Gastroesophageal sphincter (tissue), 4 donors: ENCODE measurements around the gene HSD17B1. TPM values are rescaled to one million over a fixed set of nuclear protein-coding genes. Genes with fewer than 3 reads are reported as not detected.

Experiments
- ATAC-seq: fragments of 150-250 bp; one replicate; pipeline ENCODE4 v1.9.1; 2016; ENCODE audit warnings: mild to moderate bottlenecking, moderate library complexity
- H3K27ac ChIP-seq, 4 donors: fragments of 200-600 bp; sonication (generic) in 3 of 4; 1 replicate in 3 of 4; 2 replicates in 1 of 4; pipeline ENCODE4 v1.5.1; 2016 to 2019
- H3K27me3 ChIP-seq: fragments of 200-600 bp; sonication (generic); one replicate; pipeline ENCODE4 v1.5.1; 2019
- H3K36me3 ChIP-seq, 2 donors: fragments of 200-600 bp; sonication (generic); one replicate each; pipeline ENCODE4 v1.5.1; 2019; ENCODE audit warnings: control low read depth in 1 of 2
- H3K4me1 ChIP-seq, 3 donors: fragments of 200-600 bp; sonication (generic); 1 replicate in 2 of 3; 2 replicates in 1 of 3; pipeline ENCODE4 v1.5.1; 2016 to 2019; ENCODE audit warnings: control low read depth in 2 of 3
- H3K4me3 ChIP-seq, 2 donors: fragments of 200-600 bp; sonication (generic); one replicate each; pipeline ENCODE4 v1.5.1; 2019; ENCODE audit warnings: mild to moderate bottlenecking in 1 of 2, moderate library complexity in 1 of 2
- H3K9me3 ChIP-seq, 3 donors: fragments of 200-600 bp; sonication (generic); one replicate each; pipeline ENCODE4 v1.5.1; 2017 to 2019; ENCODE audit warnings: control low read depth in 2 of 3
- EP300 ChIP-seq: sonication (generic); formaldehyde crosslinking; IDR thresholded peaks from one replicate; pipeline ENCODE4 v1.6.1; 2017; ENCODE audit warnings: antibody characterized with exemption, mild to moderate bottlenecking
- POLR2A ChIP-seq, 2 donors: fragments of 450-650 bp; IDR thresholded peaks; one replicate each; pipeline ENCODE4 v1.6.1; 2017; ENCODE audit warnings: antibody characterized with exemption in 2 of 2, mild to moderate bottlenecking in 2 of 2, moderate library complexity in 1 of 2
- POLR2AphosphoS5 ChIP-seq: sonication (generic); formaldehyde crosslinking; IDR thresholded peaks from one replicate; pipeline ENCODE4 v1.6.1; 2017; ENCODE audit warnings: antibody characterized with exemption
- WGBS, 2 donors: methylation state at CpG; one replicate each; pipeline ENCODE4 v1.1.5; 2018; ENCODE audit warnings: low coverage in 1 of 2; 5-methylcytosine and 5-hydroxymethylcytosine counted together
- total RNA-seq, 4 donors: library from RNA; depleted of rRNA; stranded (reverse); fragments of >200 nt; gene quantifications; one replicate each; pipeline ENCODE4 v1.1.0, GENCODE V29; 2016
- TF ChIP-seq, protein P1 (sequence below), 4 experiments: fragments of 200-600 bp in 2 of 4; fragments of 450-650 bp in 2 of 4; sonication (generic) in 1 of 4; IDR thresholded peaks; one replicate each; pipeline ENCODE4 v1.5.1; 2017 to 2019; ENCODE audit warnings: antibody characterized with exemption in 4 of 4, mild to moderate bottlenecking in 2 of 4, moderate library complexity in 2 of 4

The HSD17B1 gene
- total RNA-seq, 4 donors from 2014 or later: 0.39 to 1.4 (median 0.69) TPM

DNA sequence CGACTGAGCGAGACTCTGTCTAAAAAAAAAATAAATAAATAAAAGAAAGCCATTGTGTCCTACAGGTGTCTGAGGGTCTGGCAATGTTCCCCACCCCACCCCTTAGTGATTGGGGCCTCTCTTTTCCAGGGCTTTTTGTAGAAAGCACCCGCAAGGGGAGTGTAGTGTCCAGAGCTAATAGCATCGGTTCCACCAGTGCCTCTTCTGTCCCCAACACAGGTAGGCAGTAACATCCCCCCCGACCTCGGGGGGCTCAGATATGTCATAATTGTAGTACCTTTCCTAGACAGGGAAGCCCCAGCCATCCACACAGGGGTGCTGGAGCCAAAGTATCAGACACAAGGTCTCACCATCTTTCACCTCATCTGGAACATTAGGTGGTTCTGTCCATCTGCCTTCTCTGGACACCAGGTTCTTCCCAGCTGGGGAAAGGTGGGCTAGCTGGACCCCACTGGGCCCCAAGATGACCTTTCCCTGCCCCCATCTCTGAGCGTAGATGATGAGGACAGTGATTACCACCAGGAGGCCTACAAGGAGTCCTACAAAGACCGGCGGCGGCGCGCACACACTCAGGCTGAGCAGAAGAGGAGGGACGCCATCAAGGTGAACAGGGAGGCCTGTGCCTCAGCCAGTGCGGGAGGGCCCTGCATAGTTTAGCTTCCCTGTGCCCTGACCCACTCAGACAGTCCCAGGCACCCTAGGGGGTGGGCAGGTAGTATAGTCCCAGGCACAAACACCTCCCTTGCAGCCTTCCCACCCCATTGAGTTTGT is 15.8 kb downstream of the HSD17B1 start:
- TF ChIP-seq POLR2A (IDR thresholded peaks at IDR 0.05) (no peak), EP300 (no peak), POLR2AphosphoS5 (no peak)
- TF ChIP-seq, protein P1, sequence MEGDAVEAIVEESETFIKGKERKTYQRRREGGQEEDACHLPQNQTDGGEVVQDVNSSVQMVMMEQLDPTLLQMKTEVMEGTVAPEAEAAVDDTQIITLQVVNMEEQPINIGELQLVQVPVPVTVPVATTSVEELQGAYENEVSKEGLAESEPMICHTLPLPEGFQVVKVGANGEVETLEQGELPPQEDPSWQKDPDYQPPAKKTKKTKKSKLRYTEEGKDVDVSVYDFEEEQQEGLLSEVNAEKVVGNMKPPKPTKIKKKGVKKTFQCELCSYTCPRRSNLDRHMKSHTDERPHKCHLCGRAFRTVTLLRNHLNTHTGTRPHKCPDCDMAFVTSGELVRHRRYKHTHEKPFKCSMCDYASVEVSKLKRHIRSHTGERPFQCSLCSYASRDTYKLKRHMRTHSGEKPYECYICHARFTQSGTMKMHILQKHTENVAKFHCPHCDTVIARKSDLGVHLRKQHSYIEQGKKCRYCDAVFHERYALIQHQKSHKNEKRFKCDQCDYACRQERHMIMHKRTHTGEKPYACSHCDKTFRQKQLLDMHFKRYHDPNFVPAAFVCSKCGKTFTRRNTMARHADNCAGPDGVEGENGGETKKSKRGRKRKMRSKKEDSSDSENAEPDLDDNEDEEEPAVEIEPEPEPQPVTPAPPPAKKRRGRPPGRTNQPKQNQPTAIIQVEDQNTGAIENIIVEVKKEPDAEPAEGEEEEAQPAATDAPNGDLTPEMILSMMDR (IDR thresholded peaks at IDR 0.05): no peak
- peaks cover 0 to 80% of the 10 kb centered on the region in 2 donors for H3K36me3 ChIP-seq
- no peak for ATAC-seq
- peaks cover 0 to 50% (median 27%) of the 10 kb centered on the region in 3 donors for H3K4me1 ChIP-seq
- no peaks in the 10 kb centered on the region for H3K9me3 ChIP-seq
- WGBS, 2 donors: 80% methylated on average over 5 of the region's 14 CpGs; no CpG with 5 or more reads in 1 of the 2 donors
- peak overlapping the region in 3 of 4 donors; percentile 26 to 95 (median 94) for H3K27ac ChIP-seq
- no peak overlapping the region for H3K4me3 ChIP-seq
- no peaks in the 10 kb centered on the region for H3K27me3 ChIP-seq

DNA sequence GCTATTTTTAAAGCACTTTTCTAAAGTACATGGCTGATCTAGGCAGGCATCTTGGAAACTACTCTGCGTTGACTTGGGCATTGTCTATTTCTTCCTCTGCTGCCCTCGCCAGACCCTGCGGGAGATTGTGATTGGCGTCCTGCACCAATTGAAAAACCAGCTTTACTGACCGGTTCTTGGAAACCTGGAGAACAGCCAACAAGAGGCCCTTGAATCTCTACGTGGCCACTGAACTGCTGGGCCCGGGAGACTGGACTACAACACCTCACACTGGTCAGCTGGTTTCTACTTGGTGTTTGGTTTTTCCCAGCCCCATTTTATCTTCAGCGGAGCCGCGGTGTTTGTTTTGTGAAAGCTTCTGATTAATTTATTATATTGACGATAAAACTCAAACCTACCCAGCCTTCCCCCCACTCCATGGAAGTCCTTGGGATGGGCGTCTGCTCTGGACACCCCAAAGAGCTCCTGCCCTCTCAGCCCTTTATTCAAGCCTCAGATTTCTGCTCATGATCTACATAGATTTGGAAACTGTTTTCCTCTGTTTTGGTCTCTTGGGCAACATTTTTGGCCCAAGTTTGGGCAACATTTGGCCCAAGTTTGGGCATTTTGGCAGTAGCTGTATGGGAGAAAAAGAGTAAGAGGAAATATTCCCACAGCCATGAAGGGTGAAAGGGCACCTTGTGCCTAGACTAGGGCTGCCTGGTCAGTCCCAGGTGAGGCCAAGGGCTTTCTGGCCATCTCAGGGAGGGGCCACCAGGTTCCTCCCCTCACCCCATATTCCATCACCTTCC is 18.9 kb downstream of the HSD17B1 start:
- TF ChIP-seq EP300 (no peak), POLR2AphosphoS5 (no peak), POLR2A (IDR thresholded peaks at IDR 0.05) (no peak)
- TF ChIP-seq, protein P1 (IDR thresholded peaks at IDR 0.05): no peak
- Histone ChIP-seq H3K27me3 (no peaks in the 10 kb centered on the region), H3K4me3 (no peak overlapping the region), H3K27ac (no peak overlapping the region), H3K9me3 (no peaks in the 10 kb centered on the region), H3K36me3 (peaks cover 0 to 71% of the 10 kb centered on the region in 2 donors), H3K4me1 (peaks cover 0 to 26% (median 12%) of the 10 kb centered on the region in 3 donors)
- ATAC-seq: no peak
- 53 to 70% methylated on average over 6 to 9 of the region's 12 CpGs for WGBS, 2 donors

DNA sequence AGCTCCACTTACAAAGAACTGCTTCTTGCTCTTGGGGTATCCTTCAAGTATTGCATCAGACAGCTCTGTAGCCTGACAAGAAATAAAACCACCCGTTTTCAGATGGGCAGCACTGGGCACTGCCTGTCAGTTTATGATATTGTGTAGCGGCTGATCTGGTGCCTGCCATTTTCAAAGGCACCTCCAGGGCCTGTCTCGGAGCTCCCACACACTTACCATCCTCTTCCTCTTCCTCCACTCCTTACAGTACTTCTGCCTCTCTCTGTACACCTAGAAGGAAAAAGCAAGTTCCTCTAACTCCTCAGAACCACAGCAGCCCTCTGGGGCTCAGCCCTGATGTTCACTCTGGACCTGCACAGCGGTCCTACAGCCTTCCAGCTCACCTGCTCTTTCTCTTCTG is 20.4 kb downstream of the HSD17B1 start:
- Histone ChIP-seq H3K36me3 (peaks cover 0 to 71% of the 10 kb centered on the region in 2 donors), H3K4me3 (no peak overlapping the region), H3K4me1 (peaks cover 0 to 27% (median 10%) of the 10 kb centered on the region in 3 donors), H3K27ac (no peak overlapping the region), H3K27me3 (no peaks in the 10 kb centered on the region), H3K9me3 (no peaks in the 10 kb centered on the region)
- TF ChIP-seq EP300 (no peak), POLR2A (IDR thresholded peaks at IDR 0.05) (no peak), POLR2AphosphoS5 (no peak)
- TF ChIP-seq, protein P1 (IDR thresholded peaks at IDR 0.05): no peak
- 72 to 80% methylated on average over 1 to 4 of the region's 4 CpGs for WGBS, 2 donors
- no peak for ATAC-seq

DNA sequence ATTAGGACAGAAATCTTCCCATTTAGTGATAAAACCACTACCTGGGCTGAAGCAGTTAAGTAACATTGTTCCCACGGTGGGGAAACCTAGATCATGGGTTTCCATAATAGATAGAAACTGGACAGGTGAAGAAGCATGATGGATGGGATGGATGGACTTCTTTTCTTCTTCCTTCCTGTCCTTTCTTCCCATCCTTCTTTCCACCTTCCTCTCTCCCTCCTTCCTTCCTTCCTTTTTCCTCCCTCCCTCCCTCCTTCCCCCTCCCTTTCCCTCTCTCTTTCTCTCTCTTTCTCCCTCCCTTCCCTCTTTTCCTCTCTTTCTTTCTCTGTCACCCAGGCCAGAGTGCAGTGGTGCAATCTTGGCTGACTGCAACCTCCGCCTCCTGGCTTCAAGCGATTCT is 21.7 kb downstream of the HSD17B1 start:
- no peak for ATAC-seq
- 60 to 76% methylated on average over 1 to 3 of the region's 3 CpGs for WGBS, 2 donors
- Histone ChIP-seq H3K27ac (no peak overlapping the region), H3K36me3 (peaks cover 0 to 61% of the 10 kb centered on the region in 2 donors), H3K9me3 (no peaks in the 10 kb centered on the region), H3K27me3 (no peaks in the 10 kb centered on the region), H3K4me1 (peaks cover 3 to 29% (median 10%) of the 10 kb centered on the region in 3 donors), H3K4me3 (no peak overlapping the region)
- TF ChIP-seq POLR2A (IDR thresholded peaks at IDR 0.05) (no peak), EP300 (no peak), POLR2AphosphoS5 (no peak)
- TF ChIP-seq, protein P1 (IDR thresholded peaks at IDR 0.05): no peak
